HG03159 (cell line): ENCODE measurements around the gene TRIM44.

Experiments used
- ATAC-seq: cut with Tn5 transposase; IDR thresholded peaks from one replicate; pipeline ENCODE4 v1.9.1; 2021; ENCODE audit warnings: mild to moderate bottlenecking, moderate library complexity; ENCODE audit not compliant: unreplicated experiment

TRIM44 gene

GRCh38 chr11:35671396-35672127 is 9.0 kb downstream of the TRIM44 start:
- no peak for ATAC-seq

GRCh38 chr11:35672608-35673007 is 10.0 kb downstream of the TRIM44 start:
- ATAC-seq: no peak

GRCh38 chr11:35675901-35676610 is 13.5 kb downstream of the TRIM44 start:
- no peak for ATAC-seq

- no peak for ATAC-seq
Measured at GRCh38 chr11:35676611-35676965, 14.0 kb downstream of the TRIM44 start.

- no peak for ATAC-seq
Measured at GRCh38 chr11:35677904-35678303, 15.3 kb downstream of the TRIM44 start.

GRCh38 chr11:35678471-35678870 is 15.9 kb downstream of the TRIM44 start:
- no peak for ATAC-seq

GRCh38 chr11:35678975-35679374 is 16.4 kb downstream of the TRIM44 start:
- ATAC-seq: no peak

GRCh38 chr11:35680506-35680905 is 17.9 kb downstream of the TRIM44 start:
- ATAC-seq: no peak

GRCh38 chr11:35681163-35681767 is 18.7 kb downstream of the TRIM44 start:
- ATAC-seq: peak; percentile 35

- ATAC-seq: no peak
Measured at GRCh38 chr11:35682230-35683173, 19.9 kb downstream of the TRIM44 start.

GRCh38 chr11:35683728-35684339 is 21.3 kb downstream of the TRIM44 start:
- ATAC-seq: peak; percentile 80

GRCh38 chr11:35688023-35688422 is 25.4 kb downstream of the TRIM44 start:
- no peak for ATAC-seq

GRCh38 chr11:35689081-35689996 is 26.8 kb downstream of the TRIM44 start:
- ATAC-seq: no peak

GRCh38 chr11:35702126-35702525 is 39.6 kb downstream of the TRIM44 start:
- ATAC-seq: no peak

- no peak for ATAC-seq
Measured at GRCh38 chr11:35709376-35709775, 46.8 kb downstream of the TRIM44 start.

- ATAC-seq: no peak
Measured at GRCh38 chr11:35711173-35711910, 48.8 kb downstream of the TRIM44 start.

- no peak for ATAC-seq
Measured at GRCh38 chr11:35711924-35712323, 49.3 kb downstream of the TRIM44 start.

- ATAC-seq: no peak
Measured at GRCh38 chr11:35712533-35712932, 50.0 kb downstream of the TRIM44 start.
